K562 (cell line): ENCODE data around the gene HTR6. TPM values are rescaled to one million over a fixed set of nuclear protein-coding genes. Genes with fewer than 3 reads are reported as not detected.

Experiments
- ATAC-seq: fragments of 200-7000 bp; cut with Tn5 transposase; 3 replicates; pipeline ENCODE4 v1.9.1; 2020; ENCODE audit warnings: moderate library complexity
- BruUV-seq: library from RNA; stranded (reverse); fragments of 400-500 nt; replicated peaks from 2 replicates; lab custom pipeline; 2021; lab: Mats Ljungman, UMichigan
- CTCF ChIA-PET: fragments of 300-600 bp; formaldehyde crosslinking; extraction: SDS; loops from one replicate; lab custom pipeline; 2021; ENCODE audit warnings: low intra/inter-chr PET ratio; lab: Yijun Ruan, JAX
- POLR2A ChIA-PET: fragments of 300-600, 350-650 bp; sonication (Branson Sonifier 250); formaldehyde crosslinking; extraction: SDS; loops from one replicate; lab custom pipeline; 2021; ENCODE audit warnings: antibody characterized with exemption, inconsistent platforms; lab: Yijun Ruan, JAX
- DNase-seq, 4 experiments: peaks; one replicate each; pipeline versions ENCODE4 v3.0.0 to v3.0.0-alpha.2; 2011 to 2018; ENCODE audit warnings: low spot score in 3 of 4, mixed read lengths in 3 of 4; ENCODE audit errors: extremely low read depth in 1 of 4
- FAIRE-seq: peaks from 2 replicates; lab custom pipeline; 2011; peaks lifted over from hg19 to GRCh38; lab: Jason Lieb, UNC
- H2AFZ ChIP-seq: 2 replicates; pipeline ENCODE4 v1.6.0; 2011; ENCODE audit warnings: low read depth, low read length, control low read depth, inconsistent platforms
- H3K27ac ChIP-seq: fragments of 200-600 bp; 3 replicates; pipeline ENCODE4 v1.8.0; 2011; ENCODE audit warnings: low read depth, mild to moderate bottlenecking, control low read depth, inconsistent platforms, low read length, moderate library complexity, mixed read lengths; ENCODE audit errors: extremely low read depth
- H3K27me3 ChIP-seq, 2 experiments: fragments of 300-600 bp in 1 of 2; 2 replicates in 1 of 2; 3 replicates in 1 of 2; pipeline versions ENCODE4 v1.6.0 to v1.8.0; 2011; ENCODE audit warnings: inconsistent platforms in 2 of 2, low read length in 2 of 2, mild to moderate bottlenecking in 1 of 2, mixed read lengths in 1 of 2, moderate library complexity in 1 of 2; ENCODE audit not compliant: control insufficient read depth in 2 of 2, insufficient read depth in 2 of 2
- H3K36me3 ChIP-seq: fragments of 300-600 bp; 3 replicates; pipeline ENCODE4 v1.8.0; 2011; ENCODE audit warnings: mild to moderate bottlenecking, low read length, inconsistent platforms; ENCODE audit not compliant: control insufficient read depth, insufficient read depth
- H3K4me1 ChIP-seq, 2 experiments: fragments of 200-600 bp in 1 of 2; replicated peaks in 1 of 2; 2 replicates in 1 of 2; 3 replicates in 1 of 2; pipeline versions ENCODE4 v1.5.1 to v1.8.0; 2011; ENCODE audit warnings: inconsistent platforms in 2 of 2, low read length in 2 of 2, mild to moderate bottlenecking in 1 of 2, mixed read lengths in 1 of 2, moderate library complexity in 1 of 2; ENCODE audit not compliant: control insufficient read depth in 2 of 2, insufficient read depth in 2 of 2
- H3K4me2 ChIP-seq: 2 replicates; pipeline ENCODE4 v1.6.1; 2011; ENCODE audit warnings: low read length, control low read depth, inconsistent platforms, mixed read lengths; ENCODE audit not compliant: insufficient read depth
- H3K4me3 ChIP-seq: fragments of 200-600 bp; sonication (generic), shearing (Covaris generic); 2 replicates; pipeline ENCODE4 v1.5.1; 2016; ENCODE audit warnings: control low read depth, inconsistent platforms
- H3K79me2 ChIP-seq: fragments of 200-600 bp; 3 replicates; pipeline ENCODE4 v1.8.0; 2011; ENCODE audit warnings: low read length, inconsistent platforms; ENCODE audit not compliant: control insufficient read depth, insufficient read depth
- H3K9ac ChIP-seq, 2 experiments: 2 replicates each; pipeline versions ENCODE4 v1.6.0 to v1.6.1; 2011; ENCODE audit warnings: low read depth in 2 of 2, low read length in 2 of 2, control low read depth in 1 of 2, inconsistent platforms in 1 of 2, mild to moderate bottlenecking in 1 of 2, mixed read lengths in 1 of 2; ENCODE audit not compliant: insufficient read depth in 1 of 2
- H3K9me1 ChIP-seq: one replicate; pipeline ENCODE4 v1.6.0; 2011; ENCODE audit warnings: inconsistent platforms, mild to moderate bottlenecking, low read length, moderate library complexity; ENCODE audit not compliant: control insufficient read depth, insufficient read depth
- H3K9me3 ChIP-seq: replicated peaks from 2 replicates; pipeline ENCODE4 v1.5.1; 2011; ENCODE audit warnings: low read depth, low read length, inconsistent platforms; ENCODE audit not compliant: control insufficient read depth, insufficient read depth
- H4K20me1 ChIP-seq: replicated peaks from 2 replicates; pipeline ENCODE4 v1.6.1; 2011; ENCODE audit warnings: low read length, inconsistent platforms, mixed read lengths; ENCODE audit not compliant: control insufficient read depth, insufficient read depth
- BRF1 ChIP-seq: IDR thresholded peaks from 3 replicates; pipeline ENCODE4 v1.6.1; 2011; ENCODE audit warnings: borderline replicate concordance, mild to moderate bottlenecking; ENCODE audit not compliant: insufficient read length; ENCODE audit errors: extremely low read depth
- DACH1 ChIP-seq: fragments of 450-650 bp; IDR thresholded peaks from 2 replicates; pipeline ENCODE4 v1.6.1; 2018; ENCODE audit not compliant: partially characterized antibody
- DDX20 ChIP-seq: fragments of 450-650 bp; IDR thresholded peaks from 2 replicates; pipeline ENCODE4 v1.6.1; 2016; ENCODE audit warnings: missing genetic modification characterization, low read depth, mild to moderate bottlenecking, missing compliant biosample characterization, moderate library complexity
- FOS ChIP-seq: IDR thresholded peaks from 3 replicates; pipeline ENCODE4 v1.6.1; 2011; ENCODE audit not compliant: insufficient read length; ENCODE audit errors: extremely low read depth
- FOXK2 ChIP-seq, 2 experiments: fragments of 450-650 bp; IDR thresholded peaks in 1 of 2; conservative IDR thresholded peaks in 1 of 2; 2 replicates each; pipeline ENCODE4 v1.6.1; 2016; ENCODE audit warnings: low read depth in 2 of 2, mild to moderate bottlenecking in 1 of 2
- FOXM1 ChIP-seq, 2 experiments: fragments of 450-650 bp in 1 of 2; sonication (generic) in 1 of 2; formaldehyde crosslinking in 1 of 2; IDR thresholded peaks; 2 replicates each; pipeline versions ENCODE4 v1.6.1 to v1.9.0; 2017 to 2022; ENCODE audit warnings: low read depth in 2 of 2, mild to moderate bottlenecking in 2 of 2, missing genetic modification reagents in 1 of 2, moderate library complexity in 1 of 2
- HDAC2 ChIP-seq: fragments of 450-650 bp; IDR thresholded peaks from 2 replicates; pipeline ENCODE4 v1.6.1; 2016; ENCODE audit warnings: mild to moderate bottlenecking
- HDAC6 ChIP-seq: IDR thresholded peaks from 2 replicates; pipeline ENCODE4 v1.6.1; 2012; ENCODE audit warnings: low read depth, mild to moderate bottlenecking, control low read depth, inconsistent platforms, low read length, moderate library complexity
- HNRNPH1 ChIP-seq: fragments of 200-400 bp; formaldehyde crosslinking; optimal IDR thresholded peaks from 2 replicates; pipeline ENCODE3; 2017; ENCODE audit warnings: low read depth, mild to moderate bottlenecking, low read length, moderate library complexity
- KLF16 ChIP-seq: IDR thresholded peaks from 2 replicates; pipeline ENCODE4 v1.6.1; 2016; ENCODE audit warnings: antibody characterized with exemption
- LARP7 ChIP-seq: fragments of 450-650 bp; IDR thresholded peaks from 2 replicates; pipeline ENCODE4 v1.6.1; 2016
- MECOM ChIP-seq: fragments of 250-450 bp; sonication (Bioruptor Pico); IDR thresholded peaks from 2 replicates; pipeline ENCODE4 v1.8.0; 2022; ENCODE audit warnings: inconsistent platforms
- TEAD2 ChIP-seq: fragments of 450-650 bp; IDR thresholded peaks from 2 replicates; pipeline ENCODE4 v1.6.1; 2016; ENCODE audit warnings: missing genetic modification characterization, control low read depth, missing compliant biosample characterization
- ZNF274 ChIP-seq: IDR thresholded peaks from 2 replicates; pipeline ENCODE4 v1.6.1; 2011; ENCODE audit warnings: low read depth, mild to moderate bottlenecking, low read length, moderate library complexity, borderline replicate concordance
- ZNF830 ChIP-seq: fragments of 250-450 bp; sonication (Bioruptor Pico); IDR thresholded peaks from 2 replicates; pipeline ENCODE4 v1.5.0; 2021; ENCODE audit warnings: mild to moderate bottlenecking
- WGBS: fragments of 100-300 bp; shearing (Covaris generic); methylation state at CpG from one replicate; pipeline ENCODE4 v1.1.6; 2016; ENCODE audit warnings: low coverage, mixed read lengths; ENCODE audit not compliant: insufficient coverage; ENCODE audit errors: missing lambda C conversion rate; 5-methylcytosine and 5-hydroxymethylcytosine counted together
- in situ Hi-C: fragments of 300-500 bp; cut with MboI; formaldehyde crosslinking; loops from 4 replicates; pipeline ENCODE4 v1.15.0; 2018; ENCODE audit warnings: inconsistent platforms, mixed read lengths
- intact Hi-C: fragments of 100-400 bp; cut with micrococcal nuclease; formaldehyde crosslinking; loops from 2 replicates; pipeline ENCODE4 v1.14.2; 2022
- polyA plus RNA-seq, 8 experiments: library from polyadenylated mRNA; depleted of rRNA in 4 of 8; stranded (reverse) in 5 of 8; unstranded in 3 of 8; fragments of >200 nt; fragmentation: Nextera tagmentation in 2 of 8; fragmentation: Illumina TruSeq in 1 of 8; extraction: Ambion mirVana in 2 of 8; extraction: Trizol in 1 of 8; gene quantifications; 2 replicates each; pipeline versions ENCODE4 v1.2.1 to v1.2.3, GENCODE V29; 2011 to 2014; ENCODE audit warnings: inconsistent platforms in 1 of 8, missing spikeins in 1 of 8
- total RNA-seq, 7 experiments: library from RNA; depleted of rRNA in 6 of 7; stranded (reverse); fragments of >200 nt in 6 of 7; fragmentation: Illumina TruSeq in 2 of 7; extraction: Trizol in 2 of 7; gene quantifications; 2 replicates each; pipeline versions ENCODE4 v1.2.1 to v1.2.3, GENCODE V29; 2011 to 2021; ENCODE audit warnings: low replicate concordance in 1 of 7

HTR6 gene
- total and polyA plus RNA-seq, 9 of the 15 experiments (the other 6 are each of a cell fraction or from before 2014, with no cell fraction given) = not detected

GRCh38 chr1:19698181-19698580 is 33.5 kb downstream of the HTR6 start:
- 7% methylated on average over 4 of the region's 4 CpGs for WGBS
- Histone ChIP-seq H4K20me1 (peaks cover 11% of the 10 kb centered on the region; the same call in 1 of the 2 replicates), H3K4me3 (no peak overlapping the region), H3K4me2 (no peak overlapping the region), H3K9ac (no peak overlapping the region), H3K27ac (no peak overlapping the region), H3K36me3 (no peaks in the 10 kb centered on the region), H3K79me2 (no peaks in the 10 kb centered on the region), H3K27me3 (peaks cover 31 to 78% of the 10 kb centered on the region in 2 experiments), H2AFZ (no peak overlapping the region), H3K4me1 (no peaks in the 10 kb centered on the region), H3K9me1 (no peaks in the 10 kb centered on the region), H3K9me3 (no peaks in the 10 kb centered on the region)
- intact Hi-C loops = no loop called here
- no peak for ATAC-seq
- ChIA-PET POLR2A (interaction anchor here (0.7 to 1.1 kb wide), 2 partner anchors 11 to 16 kb away, joined by 3 read pairs; no protein-coding TSS in a partner anchor), CTCF (no interaction called here)
- in situ Hi-C loops = no loop called here
- no peak for TF ChIP-seq FOXK2 (conservative IDR thresholded peaks at IDR 0.05 in 1 of 2, IDR thresholded peaks at IDR 0.05 in 1 of 2; ENCODE audit: low read depth in 2 of 2)
- TF ChIP-seq BRF1 = no peak
- TF ChIP-seq DDX20 = no peak
- TF ChIP-seq FOXM1 (IDR thresholded peaks at IDR 0.05; ENCODE audit: low read depth) = no peak
- no peak for TF ChIP-seq FOXM1 (CRISPR knock-in tag; IDR thresholded peaks at IDR 0.05; ENCODE audit: low read depth)
- no peak for TF ChIP-seq HDAC2
- no peak for TF ChIP-seq HDAC6
- TF ChIP-seq ZNF274 = no peak
- TF ChIP-seq FOS = no peak
- TF ChIP-seq DACH1 = no peak
- no peak for TF ChIP-seq HNRNPH1
- TF ChIP-seq MECOM (CRISPR knock-in tag) = no peak
- no peak for TF ChIP-seq TEAD2 (tag)
- no peak for TF ChIP-seq ZNF830
- no peak for TF ChIP-seq KLF16
- no peak for TF ChIP-seq LARP7
- no TSS peak for BruUV-seq
- no peak for DNase-seq
- FAIRE-seq = no peak
